ENCODE data around the gene HID1.

- TF ChIP-seq, protein P1, sequence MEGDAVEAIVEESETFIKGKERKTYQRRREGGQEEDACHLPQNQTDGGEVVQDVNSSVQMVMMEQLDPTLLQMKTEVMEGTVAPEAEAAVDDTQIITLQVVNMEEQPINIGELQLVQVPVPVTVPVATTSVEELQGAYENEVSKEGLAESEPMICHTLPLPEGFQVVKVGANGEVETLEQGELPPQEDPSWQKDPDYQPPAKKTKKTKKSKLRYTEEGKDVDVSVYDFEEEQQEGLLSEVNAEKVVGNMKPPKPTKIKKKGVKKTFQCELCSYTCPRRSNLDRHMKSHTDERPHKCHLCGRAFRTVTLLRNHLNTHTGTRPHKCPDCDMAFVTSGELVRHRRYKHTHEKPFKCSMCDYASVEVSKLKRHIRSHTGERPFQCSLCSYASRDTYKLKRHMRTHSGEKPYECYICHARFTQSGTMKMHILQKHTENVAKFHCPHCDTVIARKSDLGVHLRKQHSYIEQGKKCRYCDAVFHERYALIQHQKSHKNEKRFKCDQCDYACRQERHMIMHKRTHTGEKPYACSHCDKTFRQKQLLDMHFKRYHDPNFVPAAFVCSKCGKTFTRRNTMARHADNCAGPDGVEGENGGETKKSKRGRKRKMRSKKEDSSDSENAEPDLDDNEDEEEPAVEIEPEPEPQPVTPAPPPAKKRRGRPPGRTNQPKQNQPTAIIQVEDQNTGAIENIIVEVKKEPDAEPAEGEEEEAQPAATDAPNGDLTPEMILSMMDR (IDR thresholded peaks at IDR 0.05), result no peak
- no peak for TF ChIP-seq POLR2A (IDR thresholded peaks at IDR 0.05)
Observed at GRCh38 chr17:74939534-74939933, 33.0 kb downstream of the HID1 start.
